Thyroid gland (tissue), 4 donors: ENCODE data around the gene UBASH3A.

ENCODE experiments used
- CTCF ChIP-seq, 6 experiments: fragments of 200-600 bp in 3 of 6; fragments of 450-650 bp in 3 of 6; sonication (generic) in 3 of 6; IDR thresholded peaks; one replicate each; pipeline ENCODE4 v1.5.1; 2016 to 2019; ENCODE audit warnings: antibody characterized with exemption in 6 of 6, mild to moderate bottlenecking in 2 of 6, inconsistent platforms in 1 of 6, moderate library complexity in 1 of 6
- POLR2A ChIP-seq, 2 donors: fragments of 450-650 bp; IDR thresholded peaks; one replicate each; pipeline ENCODE4 v1.6.1; 2017; ENCODE audit warnings: antibody characterized with exemption in 2 of 2, mild to moderate bottlenecking in 2 of 2, moderate library complexity in 1 of 2

GRCh38 chr21:42356046-42356445, 47.7 kb upstream of the UBASH3A start:
- TF ChIP-seq CTCF (IDR thresholded peaks at IDR 0.05) (no peak), POLR2A (IDR thresholded peaks at IDR 0.05) (no peak)
